C1 segment of cervical spinal cord (tissue), 14 donors: ENCODE results near the gene CMIP.
"Not testable (repeated sequence)": the region's sequence is repeated elsewhere in the genome, so short reads cannot be mapped to it uniquely, and the experiment has no call there.

Experiments used
- DNase-seq, 14 donors: peaks; one replicate each; lab custom pipeline; 2025; lab: John Stamatoyannopoulos, UW

CMIP gene

DNA sequence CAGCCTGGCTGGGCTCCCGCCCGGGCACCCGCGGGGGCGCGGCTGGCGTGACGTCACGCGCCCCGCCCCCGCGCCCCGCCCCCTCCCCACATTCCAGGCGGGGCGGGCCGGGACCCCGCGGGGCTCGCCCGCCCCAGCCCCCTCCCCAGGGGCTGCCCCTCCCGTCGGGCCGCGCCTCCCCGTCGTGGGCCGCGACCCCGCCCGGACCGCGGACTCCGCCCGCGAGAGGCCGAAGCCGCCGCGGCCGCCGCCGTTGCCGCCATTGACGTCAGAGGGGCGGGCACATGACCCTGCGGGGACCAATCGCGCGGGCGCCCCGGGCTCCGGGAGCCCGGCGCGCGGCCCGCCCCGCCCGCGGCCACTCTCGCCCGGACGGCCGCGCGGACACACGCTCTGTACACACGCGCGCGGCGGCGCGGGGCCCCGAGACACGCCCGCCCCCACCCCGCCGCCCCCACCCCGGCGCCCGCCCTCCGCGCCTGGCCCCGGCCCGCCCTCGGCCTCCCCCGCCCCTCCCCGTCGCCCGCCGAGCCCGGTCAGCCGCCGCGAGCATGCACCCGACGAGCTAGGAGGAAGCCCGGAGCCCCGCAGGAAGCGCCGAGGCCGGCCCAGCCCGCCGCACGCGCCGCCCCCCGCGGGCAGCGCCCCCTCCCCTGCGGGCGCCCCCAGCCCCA is at the start of gene CMIP:
TSS of gene CMIP (plus strand) at position 361 of the 674 bp plus-strand sequence.
- DNase-seq: peak in 12 of 14 donors; percentile 56 to 88 (median 72)

DNA sequence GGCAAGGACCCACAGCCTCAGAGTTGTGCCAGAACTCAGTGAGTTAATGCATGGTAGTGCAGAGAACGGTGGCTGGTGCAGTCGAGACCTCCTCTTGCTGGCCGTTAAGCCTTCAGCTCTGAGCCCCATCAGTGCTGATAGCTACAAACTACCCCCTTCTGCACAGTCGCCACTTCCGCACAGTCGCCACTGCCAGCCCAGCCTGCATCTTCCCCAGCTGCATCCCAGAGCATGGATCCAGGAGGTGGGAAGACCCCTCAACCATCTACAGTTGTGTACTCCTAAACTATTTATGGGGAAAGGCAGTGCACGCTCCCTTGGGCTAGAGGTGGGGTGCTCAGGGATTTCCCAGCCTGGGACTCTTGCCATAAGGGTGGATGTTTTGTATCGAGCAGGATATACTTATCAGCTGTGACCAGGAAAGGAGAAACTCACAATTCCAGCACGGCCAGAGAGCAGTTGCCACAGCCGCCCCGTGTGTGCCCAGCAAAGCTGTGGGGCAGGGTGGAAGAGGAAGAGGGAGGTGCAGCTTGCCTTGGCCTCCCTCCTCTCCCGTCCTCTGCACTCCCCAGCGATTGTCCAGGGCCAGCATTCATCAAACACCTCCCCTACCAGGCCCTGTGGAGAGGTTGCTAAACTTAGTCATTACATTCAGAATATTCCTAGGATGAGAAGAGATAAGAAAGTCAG is 49.5 kb upstream of the CMIP start:
- no peak for DNase-seq

DNA sequence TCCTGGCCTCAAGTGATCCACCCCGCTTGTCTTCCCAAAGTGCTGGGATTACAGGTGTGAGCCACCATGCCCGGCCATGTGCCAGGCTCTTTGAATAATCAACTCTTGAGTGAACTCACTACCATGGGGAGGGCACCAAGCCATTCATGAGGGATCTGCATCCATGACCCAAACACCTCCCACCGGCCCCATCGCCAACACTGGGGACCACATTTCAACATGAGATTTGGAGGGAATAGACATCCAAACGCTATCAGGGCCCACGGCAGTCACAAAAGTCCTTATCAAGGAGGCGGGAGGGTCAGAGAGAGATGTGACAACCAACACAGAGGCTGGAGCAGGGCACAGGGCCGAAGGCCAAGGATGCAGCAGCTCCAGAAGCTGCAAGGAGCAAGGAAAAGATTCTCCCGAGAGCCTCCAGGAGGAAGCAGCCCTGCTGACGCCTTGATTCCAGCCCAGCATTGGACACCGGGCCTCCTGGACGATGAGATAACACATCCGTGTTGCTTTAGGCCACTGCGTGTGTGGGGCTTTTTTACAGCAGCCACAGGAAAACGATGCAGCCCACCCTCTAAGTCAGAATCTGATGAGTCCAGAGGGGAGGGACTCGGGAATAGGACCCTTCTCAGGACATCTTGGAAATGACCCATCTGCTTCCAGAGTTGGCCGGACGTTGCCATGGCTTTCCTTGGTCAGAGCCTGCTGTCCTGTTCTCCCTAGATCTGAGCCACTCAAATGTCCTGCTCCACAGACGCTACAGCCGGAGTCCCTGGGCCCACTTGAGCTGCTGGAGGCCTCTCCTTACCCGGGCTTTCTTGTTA is 47.3 kb upstream of the CMIP start:
- DNase-seq: no peak

DNA sequence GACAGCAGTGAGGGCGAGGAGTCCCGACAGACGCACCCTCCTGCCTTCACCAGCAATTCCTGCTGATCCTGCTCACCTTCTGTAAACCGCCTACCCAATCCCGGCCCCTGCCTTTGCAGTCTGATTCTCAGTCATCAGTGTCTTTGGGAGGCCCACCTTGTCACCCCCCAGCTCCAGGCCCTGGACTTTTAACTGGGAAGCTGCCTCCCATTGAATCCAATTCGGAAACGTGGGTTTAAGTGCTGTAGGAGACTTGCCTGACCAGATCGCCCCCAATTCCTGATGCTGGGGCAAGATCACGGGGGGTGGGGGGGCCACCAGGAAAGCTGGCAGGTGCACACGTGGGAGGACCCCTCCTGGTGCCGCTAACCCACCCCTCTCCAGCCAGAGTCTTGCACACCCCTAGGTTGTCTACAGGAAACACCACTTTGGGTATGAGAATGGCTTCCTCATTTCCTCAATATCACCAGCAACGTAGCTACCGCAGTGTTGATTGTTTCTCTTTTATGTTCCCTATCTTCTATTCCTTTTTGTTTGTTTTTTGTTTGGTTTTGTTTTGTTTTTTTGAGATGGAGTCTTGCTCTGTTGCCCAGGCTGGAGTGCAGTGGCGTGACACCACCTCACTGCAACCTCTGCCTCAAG is 46.6 kb upstream of the CMIP start:
- no peak for DNase-seq

DNA sequence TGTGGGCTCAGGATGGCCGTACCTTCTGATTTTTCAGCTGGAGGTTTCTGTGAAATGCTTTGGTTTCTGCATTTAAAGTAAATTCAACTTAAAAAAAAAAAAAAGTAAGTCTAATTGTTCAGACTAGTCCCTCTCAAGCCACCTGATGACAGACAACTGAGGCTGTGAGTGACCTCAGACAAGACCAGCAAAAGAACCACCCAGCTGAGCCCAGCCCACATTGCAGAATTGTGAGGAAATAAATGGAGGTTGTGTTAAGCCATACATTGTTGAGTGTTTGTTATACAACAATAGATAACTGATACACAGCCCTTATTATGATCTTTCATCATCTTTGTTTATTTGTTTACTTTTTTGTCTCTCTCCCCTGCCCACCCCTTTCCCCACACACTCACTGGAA is 44.7 kb upstream of the CMIP start:
- DNase-seq: no peak

DNA sequence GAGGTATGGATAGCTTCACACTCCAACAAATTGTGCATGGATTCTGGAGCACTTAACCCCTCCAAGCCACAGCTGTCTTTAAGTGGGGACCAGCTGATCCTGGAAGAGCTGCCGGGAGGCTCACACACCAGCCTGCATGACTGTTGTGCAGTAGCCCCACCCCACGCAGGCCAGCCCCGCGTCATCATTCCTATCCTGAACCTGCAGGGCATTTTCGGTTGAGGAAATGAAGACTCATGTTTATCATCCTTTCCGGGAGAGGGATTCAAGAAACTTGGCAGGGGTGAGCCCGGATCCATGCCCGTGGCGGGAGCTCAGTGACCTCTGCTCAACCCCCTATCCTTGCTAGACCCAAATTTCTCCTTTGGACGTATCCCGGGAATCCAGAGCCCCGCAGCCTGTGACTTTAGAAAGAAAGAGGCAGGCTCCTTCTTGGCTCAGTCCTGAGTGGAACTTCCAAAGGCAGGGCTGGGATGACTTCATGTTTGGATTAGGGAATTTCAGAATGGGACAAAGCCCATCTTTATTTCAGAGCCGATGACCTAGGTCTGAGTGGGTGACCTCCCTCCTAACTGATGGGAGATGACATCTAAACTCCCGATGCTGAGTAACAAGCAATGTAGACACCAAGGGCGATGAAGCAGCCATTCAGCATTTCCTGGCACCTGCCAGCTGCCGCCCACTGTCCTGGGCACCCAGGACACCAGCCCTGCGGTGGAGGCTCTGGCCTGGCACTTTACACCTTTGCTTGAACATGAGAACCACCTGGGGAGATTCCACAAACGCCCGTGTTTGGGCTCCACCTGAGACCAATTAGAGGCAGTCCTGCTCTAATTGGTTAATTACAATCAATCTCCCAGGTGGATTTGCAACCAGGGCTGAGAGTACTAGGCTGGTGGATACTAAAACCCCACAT is 43.3 kb upstream of the CMIP start:
- no peak for DNase-seq

DNA sequence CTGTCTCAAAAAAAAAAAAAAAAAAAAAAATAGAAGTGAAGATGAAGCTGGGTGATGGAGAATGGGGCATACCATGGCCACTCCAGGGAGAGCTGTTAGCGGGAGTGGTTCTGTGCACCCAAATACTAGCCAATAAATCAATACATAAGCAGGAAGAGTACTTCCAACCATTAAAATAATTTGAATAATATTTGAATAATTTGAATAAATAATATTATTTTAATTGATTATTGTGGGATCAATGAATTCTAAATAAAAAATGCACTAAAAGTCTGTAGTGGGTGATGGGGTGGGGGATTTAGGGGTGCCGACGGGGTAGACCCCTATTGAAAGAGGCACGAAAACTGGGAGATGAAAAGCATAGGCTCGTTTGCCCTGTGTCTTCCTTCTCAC is 41.4 kb upstream of the CMIP start:
- DNase-seq: no peak

DNA sequence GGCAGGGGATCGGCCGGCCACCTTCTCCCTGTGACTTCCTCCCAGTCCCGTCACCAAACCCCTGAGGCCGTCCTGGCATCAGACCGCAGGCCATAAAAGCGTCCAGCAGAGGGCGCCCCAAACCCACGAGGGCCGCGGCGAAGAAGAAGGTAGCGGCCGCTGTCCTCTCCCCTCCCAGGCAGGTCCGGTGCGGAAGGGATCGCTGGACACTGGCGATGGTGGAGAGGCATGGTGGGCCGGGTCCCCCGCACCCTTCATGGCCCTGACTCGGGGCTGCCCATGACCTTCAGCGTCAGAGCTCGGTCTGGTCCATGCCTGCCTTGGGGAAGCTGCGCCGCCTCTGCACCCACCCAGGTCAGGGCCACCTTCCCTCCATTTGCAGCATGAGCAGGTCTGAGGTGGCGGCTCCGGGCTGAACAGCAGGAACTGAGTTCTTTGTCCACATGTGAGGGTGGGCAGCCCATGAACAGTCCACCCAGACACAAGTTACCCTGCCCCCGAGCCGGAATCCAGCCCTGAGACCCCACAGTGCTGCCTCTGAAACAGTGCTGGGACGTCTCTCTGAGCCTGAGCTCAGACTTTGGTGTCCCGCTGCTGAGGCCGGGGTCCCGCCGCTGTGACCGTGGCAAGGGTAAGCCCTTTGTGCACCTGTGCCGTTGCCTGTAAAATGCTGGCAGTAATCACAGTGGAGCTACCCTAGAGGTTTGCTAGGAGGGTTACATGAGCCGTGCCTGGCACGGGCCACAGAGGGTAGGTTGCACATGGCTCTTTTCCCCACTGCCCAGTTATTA is 40.8 kb upstream of the CMIP start:
- peak; percentile 12 to 79 (median 50) for DNase-seq

DNA sequence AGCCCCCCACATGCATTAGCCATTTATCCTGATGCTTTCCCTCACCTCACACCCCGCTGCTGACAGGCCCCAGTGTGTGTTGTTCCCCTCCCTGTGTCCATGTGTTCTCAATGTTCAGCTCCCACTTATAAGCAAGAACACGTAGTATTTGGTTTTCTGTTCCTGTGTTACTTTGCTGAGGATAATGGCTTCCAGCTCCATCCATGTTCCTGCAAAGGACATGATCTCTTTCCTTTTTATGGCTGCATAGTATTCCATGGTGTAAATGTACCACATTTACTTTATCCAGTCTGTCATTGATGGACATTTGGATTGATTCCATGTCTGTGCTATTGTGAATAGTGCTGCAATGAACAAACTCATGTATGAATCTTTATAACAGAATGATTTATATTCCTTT is 39.6 kb upstream of the CMIP start:
- not testable (repeated sequence) for DNase-seq

DNA sequence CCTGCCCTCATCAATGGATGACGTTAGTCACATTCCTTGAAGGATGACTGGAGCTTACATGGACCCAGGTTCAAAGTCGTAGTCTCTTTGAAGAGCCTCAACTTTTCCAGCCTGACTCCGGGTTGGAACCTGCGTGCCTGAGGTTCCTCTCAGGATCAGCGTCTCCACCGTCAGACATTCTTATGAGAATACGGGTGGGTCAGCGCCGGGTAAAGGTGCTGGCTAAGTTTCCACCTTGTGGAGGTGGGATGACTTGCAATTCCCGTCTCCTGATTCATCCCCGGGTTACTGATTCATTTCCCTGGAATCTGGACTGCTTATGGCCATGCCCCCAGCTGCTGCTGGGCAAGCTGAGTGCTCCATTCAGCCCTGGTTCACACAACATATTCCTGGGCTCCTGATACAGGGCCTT is 38.9 kb upstream of the CMIP start:
- DNase-seq: no peak

DNA sequence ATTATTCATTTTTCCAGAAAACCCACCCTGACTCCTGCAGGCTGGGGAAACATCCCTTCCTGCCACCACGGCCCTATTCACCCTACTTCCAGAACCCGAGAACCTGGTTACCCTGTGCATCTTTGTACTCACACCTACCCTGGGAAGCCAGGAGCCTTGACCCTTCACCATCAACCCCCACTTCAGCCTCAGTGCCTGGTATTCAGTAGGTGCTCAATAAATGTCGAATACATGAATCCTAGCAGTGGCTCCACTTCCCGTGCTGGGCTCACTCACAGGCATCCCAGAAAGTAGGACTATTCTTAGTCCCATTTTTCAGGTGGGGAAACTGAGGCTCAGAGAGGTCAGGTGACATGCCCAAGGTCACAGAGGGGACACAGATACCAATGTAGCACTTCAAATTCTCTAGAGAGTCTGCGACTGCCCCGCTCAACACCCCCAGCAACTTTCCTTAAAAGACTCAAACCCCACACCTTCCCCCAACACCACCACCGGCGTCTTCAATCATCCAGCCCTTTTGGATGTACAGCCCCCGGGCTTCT is 36.1 kb upstream of the CMIP start:
- no peak for DNase-seq

DNA sequence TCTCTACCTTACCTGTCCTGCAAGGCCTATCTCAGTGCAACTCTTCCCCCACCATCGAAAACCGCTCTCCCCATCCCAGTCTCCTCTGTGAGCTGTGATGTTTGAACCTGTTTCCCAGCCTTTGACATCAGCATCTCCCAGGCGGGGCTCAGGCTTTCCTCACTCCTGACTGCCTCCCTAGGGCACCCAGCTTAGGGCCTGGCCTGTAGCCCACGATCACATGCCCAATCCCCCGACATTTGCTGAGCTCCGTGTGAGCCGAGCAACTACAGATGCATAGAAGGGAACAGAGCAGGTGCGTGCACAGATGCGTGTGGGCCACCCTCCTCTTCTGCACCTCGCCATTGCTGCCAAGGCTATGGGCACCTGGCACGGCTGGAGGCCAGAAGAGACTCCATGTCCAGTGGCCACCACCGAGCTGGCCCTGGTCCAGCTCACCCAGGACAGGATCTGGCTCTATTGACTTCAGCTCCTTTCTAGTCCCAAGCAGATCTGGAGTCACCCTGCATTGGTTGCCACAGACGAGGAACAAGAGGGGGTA is 35.5 kb upstream of the CMIP start:
- DNase-seq: no peak

DNA sequence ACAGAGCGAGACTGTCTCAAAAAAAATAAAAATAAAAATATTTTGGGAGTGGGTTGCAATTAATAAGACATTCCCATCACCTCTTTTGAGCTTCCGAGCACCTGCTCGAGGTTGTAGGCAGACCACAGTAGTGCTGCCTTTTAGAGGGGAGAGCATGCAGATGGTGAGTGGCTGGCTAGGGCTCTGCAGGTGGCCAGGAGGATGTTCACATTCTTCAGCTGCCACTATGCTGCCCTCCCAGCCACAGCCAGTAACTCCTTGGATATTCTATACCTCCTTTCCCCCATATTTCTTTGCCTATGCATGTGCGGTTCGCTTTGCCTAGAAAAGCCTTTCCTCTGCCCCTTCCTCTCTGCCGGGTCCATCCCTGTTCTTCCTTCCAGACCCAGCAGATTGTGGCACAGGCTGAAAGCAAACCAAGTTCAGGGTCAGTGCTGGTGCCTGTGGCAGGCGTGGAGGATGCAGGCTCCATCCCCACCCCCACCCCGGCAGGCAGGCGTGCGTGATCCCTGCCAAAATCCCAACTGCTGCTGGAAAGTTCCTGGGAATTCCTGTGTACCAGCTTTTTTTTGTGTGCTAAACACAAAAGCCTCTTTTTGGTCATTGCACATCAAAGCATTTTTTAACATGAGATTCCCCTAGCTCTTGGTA is 33.8 kb upstream of the CMIP start:
- no peak for DNase-seq

DNA sequence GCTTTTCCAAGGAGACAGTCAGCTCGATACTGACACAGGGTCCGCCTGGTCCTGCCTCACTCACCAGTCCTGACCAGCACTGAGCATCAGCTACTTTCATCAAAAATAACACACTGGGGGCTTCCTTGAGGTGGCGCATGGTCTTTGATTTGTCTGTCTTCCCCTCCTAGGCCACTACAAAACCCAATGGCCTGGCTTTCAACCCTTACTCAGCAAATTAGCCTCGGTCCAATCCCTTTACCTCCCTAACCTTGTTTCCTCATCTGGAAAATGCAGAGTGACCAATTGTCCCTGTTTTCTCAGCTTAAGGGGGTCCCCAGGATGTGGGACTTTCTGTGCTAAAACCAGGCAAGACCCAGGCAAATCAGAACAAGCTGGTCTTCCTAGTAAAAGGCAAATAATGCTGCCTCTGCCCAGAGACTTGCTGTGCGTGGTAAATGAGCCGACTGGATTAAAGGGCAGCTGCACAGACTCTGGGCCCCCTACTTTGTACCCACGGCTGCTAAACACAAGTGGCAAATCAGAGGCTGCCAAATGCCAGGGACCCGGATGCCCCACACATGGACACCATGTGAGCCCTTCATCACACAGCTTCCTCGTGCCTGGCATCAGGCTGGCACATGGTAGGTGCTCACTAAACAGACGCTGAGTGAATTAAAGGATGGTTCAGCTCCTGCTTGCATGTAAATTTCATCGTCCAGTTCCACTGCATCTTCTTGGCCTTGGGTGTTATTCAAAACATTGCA is 31.2 kb upstream of the CMIP start:
- no peak for DNase-seq

DNA sequence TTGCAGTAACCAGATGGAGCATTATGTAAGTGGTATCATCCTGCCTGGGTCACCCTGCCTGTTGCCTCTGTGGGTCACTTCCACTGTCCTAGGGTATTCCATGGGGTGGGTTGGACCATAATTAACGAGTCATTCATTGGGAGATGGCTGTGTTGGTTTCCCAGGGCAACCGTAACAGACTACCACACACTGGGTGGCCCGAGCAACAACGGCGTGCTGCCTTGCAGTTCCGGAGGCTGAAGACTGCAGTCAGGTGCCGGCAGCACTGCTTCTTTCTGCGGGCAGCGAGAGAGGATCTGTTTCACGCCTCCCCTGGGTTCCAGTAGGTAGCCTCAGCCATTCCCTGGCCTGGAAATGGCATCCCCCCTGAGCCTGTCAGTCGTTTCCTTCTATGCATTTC is 28.9 kb upstream of the CMIP start:
- peak in 2 of 14 donors; percentile 5 to 14 for DNase-seq

DNA sequence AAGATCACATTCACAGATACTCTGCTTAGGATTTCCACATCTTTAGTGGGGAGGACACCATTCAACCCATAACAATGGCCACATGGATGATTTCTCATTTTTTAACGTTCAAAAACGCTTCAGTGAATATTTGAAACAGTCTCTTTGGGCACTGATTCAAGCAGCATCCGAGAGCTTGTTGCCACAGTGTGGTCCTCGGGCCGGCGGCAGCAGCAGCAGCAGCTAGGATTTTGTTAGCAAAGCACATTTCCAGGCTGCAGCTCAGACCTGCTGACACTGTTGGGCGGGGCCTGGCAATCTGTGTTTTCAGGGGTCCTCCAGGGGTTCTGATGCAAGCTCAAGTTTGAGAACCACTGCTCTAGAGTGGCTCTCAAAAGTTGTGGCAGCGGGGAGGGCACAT is 27.9 kb upstream of the CMIP start:
- DNase-seq: no peak

DNA sequence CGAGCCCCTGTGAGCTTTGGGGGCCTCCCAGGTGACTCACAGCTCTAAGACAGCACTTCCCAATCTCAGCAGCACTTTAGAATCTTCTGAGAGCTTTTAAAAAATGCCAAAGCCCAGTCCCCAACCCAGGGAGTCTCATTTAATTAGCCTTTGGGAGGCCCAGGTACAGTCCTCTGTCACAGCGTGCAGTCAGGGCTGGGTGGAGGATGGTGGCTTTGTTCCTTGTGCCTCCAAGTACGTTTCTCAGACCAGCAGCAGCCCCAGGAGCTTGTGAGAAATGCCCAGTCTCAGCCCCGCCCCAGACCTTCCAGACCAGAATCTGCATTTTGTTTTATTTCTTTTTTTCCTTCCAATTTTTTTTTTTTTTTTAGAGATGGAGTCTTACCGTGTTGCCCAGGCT is 27.4 kb upstream of the CMIP start:
- no peak for DNase-seq

DNA sequence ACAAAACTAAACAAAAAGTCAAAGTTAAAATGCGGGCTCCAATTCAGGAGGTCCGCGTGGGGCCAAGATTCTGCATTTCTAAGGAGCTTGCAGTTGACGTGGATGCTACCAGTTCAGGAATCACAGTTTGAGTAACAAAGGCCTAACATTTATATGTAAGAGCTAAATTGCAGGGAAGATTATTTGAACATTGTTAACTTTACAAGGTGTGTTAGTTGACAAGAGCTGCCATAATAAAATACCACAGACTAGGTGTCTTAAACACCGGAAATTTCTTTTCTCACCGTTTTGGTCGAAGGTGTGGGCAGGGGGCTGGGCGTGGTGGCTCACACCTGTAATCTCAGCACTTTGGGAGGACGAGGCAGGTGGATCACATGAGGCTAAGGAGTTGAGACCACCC is 24.8 kb upstream of the CMIP start:
- DNase-seq: no peak
